GM12872 (cell line): ENCODE results near the gene PCP4.

ENCODE experiments used
- CTCF ChIP-seq: IDR thresholded peaks from 3 replicates; pipeline ENCODE4 v1.5.1; 2011; ENCODE audit warnings: low read depth, mild to moderate bottlenecking, low read length, moderate library complexity; ENCODE audit not compliant: insufficient read depth

PCP4 gene

GRCh38 chr21:39976800-39977199 is 109.6 kb downstream of the PCP4 start:
- TF ChIP-seq CTCF = no peak
